G401 (cell line): ENCODE results near the gene TMEM219. TPM values are rescaled to one million over a fixed set of nuclear protein-coding genes. Genes with fewer than 3 reads are reported as not detected.
"Not testable (repeated sequence)": the region's sequence is repeated elsewhere in the genome, so short reads cannot be mapped to it uniquely, and the experiment has no call there.

Experiments used
- DNase-seq: peaks from one replicate; pipeline ENCODE4 v3.0.0-alpha.2; 2015; ENCODE audit warnings: low spot score
- in situ Hi-C: cut with HindIII; loops from 2 replicates; pipeline ENCODE4 v1.10.0; 2016; ENCODE audit warnings: low sequenced_read_pairs, mixed read lengths
- total RNA-seq: library from RNA; depleted of rRNA; stranded (reverse); fragments of >200 nt; shearing (Covaris generic); gene quantifications from 2 replicates; pipeline ENCODE4 v1.2.3, GENCODE V29; 2014

TMEM219 gene
- total RNA-seq, 1 experiment from 2014 or later, result 78.5 TPM

GRCh38 chr16:29947897-29948296 is 14.0 kb upstream of the TMEM219 start:
- in situ Hi-C loops, result no loop called here
- DNase-seq, result no peak

GRCh38 chr16:29950806-29951461 is 10.9 kb upstream of the TMEM219 start:
- in situ Hi-C loops, result no loop called here
- DNase-seq, result no peak

GRCh38 chr16:29951625-29952365 is 10.1 kb upstream of the TMEM219 start:
- in situ Hi-C loops, result no loop called here
- no peak for DNase-seq

GRCh38 chr16:29958756-29959155 is 3.1 kb upstream of the TMEM219 start:
- DNase-seq, result no peak
- in situ Hi-C loops, result no loop called here

- DNase-seq, result no peak
- in situ Hi-C loops, result no loop called here
Measured at GRCh38 chr16:29959293-29959692, 2.6 kb upstream of the TMEM219 start.

- DNase-seq, in situ Hi-C loops: not testable (repeated sequence)
Measured at GRCh38 chr16:29959821-29960220, 2.1 kb upstream of the TMEM219 start.

GRCh38 chr16:29961127-29961478 is 776 bp upstream of the TMEM219 start:
- in situ Hi-C loops, result no loop called here
- no peak for DNase-seq

- peak; percentile 36 for DNase-seq
- in situ Hi-C loops, result no loop called here
Measured at GRCh38 chr16:29962344-29962994, 590 bp downstream of the TMEM219 start.

- in situ Hi-C loops, result no loop called here
- DNase-seq, result no peak
Measured at GRCh38 chr16:29963021-29963743, 1.3 kb downstream of the TMEM219 start.

GRCh38 chr16:29968205-29968604 is 6.3 kb downstream of the TMEM219 start:
- in situ Hi-C loops, result no loop called here
- no peak for DNase-seq

GRCh38 chr16:29971304-29971703 is 9.4 kb downstream of the TMEM219 start:
- in situ Hi-C loops, result no loop called here
- DNase-seq, result no peak

GRCh38 chr16:29972500-29972899 is 10.6 kb downstream of the TMEM219 start:
- DNase-seq, result no peak
- in situ Hi-C loops, result no loop called here

GRCh38 chr16:29972992-29973383 is 11.1 kb downstream of the TMEM219 start:
- no peak for DNase-seq
- in situ Hi-C loops, result no loop called here

GRCh38 chr16:29973384-29974246 is 11.7 kb downstream of the TMEM219 start, which contains the start of gene TAOK2:
Gene TAOK2 (plus strand): TSS chr16:29973868. CDS start chr16:29977773, 3,905 bp downstream.
- in situ Hi-C loops, result no loop called here
- DNase-seq, result peak; percentile 99

GRCh38 chr16:29974291-29975133 is 12.6 kb downstream of the TMEM219 start:
- in situ Hi-C loops, result no loop called here
- no peak for DNase-seq

GRCh38 chr16:29975134-29975538 is 13.3 kb downstream of the TMEM219 start:
- in situ Hi-C loops, result no loop called here

GRCh38 chr16:29975811-29976511 is 14.1 kb downstream of the TMEM219 start:
- in situ Hi-C loops, result no loop called here
- DNase-seq, result peak; percentile 29

More at GRCh38 chr16:29975134-29975538, 13.3 kb downstream of the TMEM219 start:
- no peak for DNase-seq
